Hematopoietic multipotent progenitor cell treated with erythropoietin and hydrocortisone succinate and interleukin-3 and kit ligand, for 4 days (in vitro differentiated cells): ENCODE data around the gene JAKMIP2.
"Not testable (repeated sequence)": the region's sequence is repeated elsewhere in the genome, so short reads cannot be mapped to it uniquely, and the experiment has no call there.

Experiments used
- DNase-seq: peaks from one replicate; pipeline ENCODE4 v3.0.0-alpha.2; 2015

The JAKMIP2 gene

DNA sequence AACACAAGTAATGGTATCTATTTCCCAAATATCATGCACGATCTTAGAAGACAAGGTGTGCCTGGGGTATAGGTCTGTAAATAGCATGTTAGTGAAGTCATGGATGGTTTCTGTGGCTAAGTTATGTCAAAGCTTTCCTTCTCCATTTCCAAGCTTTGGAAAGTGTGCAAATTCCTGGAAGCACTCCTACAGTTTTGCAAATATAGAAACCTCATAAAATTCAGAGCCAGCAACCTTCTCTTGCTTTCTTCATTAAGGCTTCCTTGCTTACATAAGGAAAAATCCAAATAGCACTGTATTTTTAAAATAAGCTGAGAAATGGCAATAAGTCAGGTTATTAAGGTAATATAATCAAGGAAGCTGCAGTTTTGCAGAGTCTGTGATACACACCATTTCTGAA, 138.1 kb downstream of the JAKMIP2 start:
- DNase-seq, result no peak

DNA sequence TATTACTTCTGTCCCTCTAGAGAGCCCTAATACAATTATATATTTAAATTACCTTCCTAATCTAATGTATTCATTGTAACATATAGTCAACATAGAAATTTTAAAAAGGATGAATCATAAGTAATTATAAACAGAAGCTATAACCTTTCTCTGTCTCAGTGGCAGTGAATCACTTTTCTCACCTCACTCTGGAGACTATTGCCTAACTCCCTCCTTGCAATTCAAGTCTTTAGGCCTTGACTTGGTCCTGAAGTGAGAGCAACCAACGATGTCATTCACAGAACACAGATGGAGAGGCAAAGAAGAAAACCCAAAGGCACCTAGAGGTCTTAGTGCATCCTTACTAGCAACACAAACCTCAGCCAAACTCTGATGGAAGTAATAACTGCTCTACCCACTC, 139.4 kb downstream of the JAKMIP2 start:
- no peak for DNase-seq

DNA sequence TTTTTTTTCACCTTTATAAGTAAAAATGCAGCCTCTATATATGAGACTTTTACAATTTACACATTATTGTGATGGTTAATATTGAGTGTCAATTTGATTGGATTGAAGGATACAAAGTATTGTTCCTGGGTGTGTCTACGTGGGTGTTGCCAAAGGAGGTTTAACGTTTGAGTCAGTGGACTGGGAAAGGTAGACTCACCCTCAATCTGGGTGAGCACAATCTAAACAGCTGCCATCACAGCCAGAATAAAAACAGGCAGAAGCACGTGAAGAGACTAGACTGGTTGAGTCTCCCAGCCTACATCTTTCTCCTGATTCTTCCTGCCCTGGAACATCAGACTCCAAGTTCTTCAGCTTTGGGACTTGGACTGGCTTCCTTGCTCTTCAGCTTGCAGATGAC, 139.9 kb downstream of the JAKMIP2 start:
- no peak for DNase-seq

DNA sequence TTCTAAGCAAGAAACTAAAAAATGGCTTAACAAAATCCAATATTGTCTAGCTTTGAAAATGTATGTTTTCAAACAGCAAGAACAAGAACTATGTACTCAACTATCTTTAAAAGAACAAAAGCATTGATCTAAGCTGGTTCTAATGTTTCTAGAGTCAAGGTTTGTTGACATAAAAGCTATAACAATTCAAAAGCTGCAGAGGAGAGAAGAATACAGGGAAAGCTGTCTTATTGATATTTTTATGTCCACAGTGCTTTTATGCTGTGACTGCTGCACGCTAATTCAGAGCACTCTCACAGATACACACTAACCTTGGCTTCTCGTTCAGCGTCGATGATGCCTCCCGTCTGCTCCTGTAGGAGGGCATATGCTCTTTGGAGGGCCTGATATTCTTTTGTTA, 143.2 kb downstream of the JAKMIP2 start:
- DNase-seq, result no peak

DNA sequence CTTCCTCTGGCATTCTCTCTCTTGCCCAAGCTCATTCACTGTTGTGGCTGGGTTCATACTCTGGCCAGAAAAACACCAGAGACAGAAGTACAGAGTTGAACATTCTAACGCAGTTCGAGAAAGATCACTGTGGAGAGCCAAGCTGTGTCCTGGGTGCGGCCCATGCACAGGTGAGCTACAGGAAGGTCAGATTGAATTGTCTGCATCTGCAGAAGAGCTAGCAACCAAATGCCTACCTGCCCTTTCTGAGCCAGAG, 145.9 kb downstream of the JAKMIP2 start:
- no peak for DNase-seq

DNA sequence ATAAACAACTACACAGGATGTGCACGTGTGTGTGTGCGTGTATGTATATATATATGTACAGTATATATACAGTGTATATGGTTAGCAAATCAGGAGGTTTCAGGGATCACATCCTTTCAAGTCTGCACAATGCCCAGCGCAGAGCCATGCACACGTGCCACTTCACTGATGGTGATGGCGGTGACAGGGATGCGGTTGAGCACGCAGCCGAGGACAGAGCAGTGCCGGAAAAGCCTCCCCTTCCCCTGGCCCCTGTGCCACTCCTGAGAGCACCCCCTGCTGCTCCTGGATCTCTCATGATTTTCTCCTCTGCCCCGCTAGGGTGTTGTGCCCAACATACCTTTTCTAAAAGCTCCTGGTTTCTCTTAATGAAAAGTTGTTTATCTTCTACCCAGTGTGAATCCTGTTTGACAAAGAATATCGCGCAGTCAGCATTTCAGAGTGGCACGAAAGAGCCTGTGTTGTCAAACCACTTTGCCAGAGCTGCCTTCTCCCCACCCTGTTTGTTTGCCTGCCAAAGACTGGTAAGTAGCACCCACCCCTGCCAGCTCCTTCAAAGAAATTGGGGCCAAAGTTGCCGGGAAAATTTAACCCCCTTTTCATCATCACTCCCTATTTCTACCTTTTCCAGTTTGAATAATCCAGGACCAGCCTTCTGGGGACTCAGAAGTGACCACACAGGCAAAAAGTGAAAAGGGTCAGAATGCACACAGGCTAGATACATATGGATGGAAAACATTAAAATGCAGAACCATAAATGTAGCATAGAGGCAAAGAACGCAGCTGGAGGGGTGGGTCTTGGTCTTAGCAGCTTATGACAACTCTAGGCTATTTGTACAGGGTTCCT, 146.4 kb downstream of the JAKMIP2 start:
- DNase-seq, result no peak

DNA sequence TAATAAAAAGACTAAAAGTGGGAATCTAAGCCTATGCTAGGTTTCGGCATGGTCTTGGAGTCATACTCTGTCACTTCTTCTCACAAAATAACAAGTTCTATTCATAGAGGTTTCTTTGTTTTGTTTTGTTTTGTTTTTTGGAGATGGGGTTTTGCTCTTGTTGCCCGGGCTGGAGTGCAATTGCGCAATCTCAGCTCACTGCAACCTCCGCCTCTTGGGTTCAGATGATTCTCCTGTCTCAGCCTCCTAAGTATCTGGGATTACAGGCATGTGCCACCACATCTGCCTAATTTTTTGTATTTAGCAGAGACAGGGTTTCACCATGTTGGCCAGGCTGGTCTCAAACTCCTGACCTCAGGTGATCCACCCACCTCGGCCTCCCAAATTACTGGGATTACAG, 147.1 kb downstream of the JAKMIP2 start:
- not testable (repeated sequence) for DNase-seq

DNA sequence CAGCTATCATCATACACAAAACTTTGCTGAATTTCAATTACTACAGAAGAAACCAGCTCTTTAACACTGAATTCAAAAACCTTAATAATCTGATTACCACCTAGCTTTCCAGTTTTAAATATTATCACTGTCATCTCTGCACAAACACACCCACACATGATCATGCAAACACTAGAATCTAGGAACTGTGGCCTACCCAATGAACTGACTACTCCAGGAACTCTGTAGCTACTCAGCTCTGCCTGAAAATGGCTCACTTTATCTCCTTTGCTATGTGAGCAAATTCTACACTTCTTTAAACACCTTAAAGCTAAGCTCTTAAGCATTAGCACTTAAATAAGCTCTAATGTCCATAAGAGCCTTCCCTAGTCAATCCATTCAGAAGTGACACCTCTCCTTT, 149.4 kb downstream of the JAKMIP2 start:
- DNase-seq, result no peak

DNA sequence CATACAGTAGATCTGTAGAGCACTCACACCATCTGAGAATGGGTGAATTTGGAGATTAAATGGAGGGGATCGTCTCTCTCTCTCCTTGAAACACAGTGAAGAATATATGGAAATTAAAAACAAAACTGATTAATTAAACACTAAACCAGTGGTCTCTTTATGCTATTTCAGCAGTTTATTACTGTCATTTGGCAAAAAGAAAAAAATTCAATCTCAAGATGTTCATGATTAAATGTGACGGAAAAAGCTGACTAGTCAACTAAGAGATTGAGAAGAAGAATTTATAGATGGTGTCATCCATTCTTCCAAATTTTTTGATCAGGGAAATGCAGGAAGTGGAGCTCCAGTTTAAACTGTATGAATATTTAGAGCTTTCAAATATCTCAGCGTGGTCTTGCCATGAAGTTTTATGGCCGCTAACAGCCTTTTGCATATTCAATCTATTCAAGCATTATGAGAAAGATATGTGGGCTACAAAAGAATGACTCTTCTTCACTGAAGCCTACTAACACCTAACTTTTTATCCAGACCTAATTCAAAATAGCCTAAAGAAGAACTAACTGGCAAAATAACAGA, 151.0 kb downstream of the JAKMIP2 start:
- DNase-seq, result no peak

DNA sequence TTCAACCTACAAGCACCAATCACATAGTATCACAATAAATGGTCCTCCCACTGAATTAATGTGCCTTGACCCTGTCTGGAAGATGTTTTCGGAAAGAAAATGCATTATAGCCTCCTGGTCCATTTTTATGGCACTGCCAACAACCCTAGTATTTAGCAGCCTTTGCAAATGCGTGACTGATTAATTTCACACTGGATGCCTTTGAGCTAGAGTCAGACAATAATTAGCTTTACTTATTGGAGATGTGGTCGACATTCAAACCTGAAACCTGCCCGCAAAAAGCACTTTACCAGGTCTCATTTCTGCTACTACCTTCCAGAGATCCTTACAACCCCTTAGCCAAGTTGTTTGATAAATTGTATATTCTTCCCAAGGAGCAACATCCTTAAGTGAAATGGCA, 153.3 kb downstream of the JAKMIP2 start:
- DNase-seq, result no peak

DNA sequence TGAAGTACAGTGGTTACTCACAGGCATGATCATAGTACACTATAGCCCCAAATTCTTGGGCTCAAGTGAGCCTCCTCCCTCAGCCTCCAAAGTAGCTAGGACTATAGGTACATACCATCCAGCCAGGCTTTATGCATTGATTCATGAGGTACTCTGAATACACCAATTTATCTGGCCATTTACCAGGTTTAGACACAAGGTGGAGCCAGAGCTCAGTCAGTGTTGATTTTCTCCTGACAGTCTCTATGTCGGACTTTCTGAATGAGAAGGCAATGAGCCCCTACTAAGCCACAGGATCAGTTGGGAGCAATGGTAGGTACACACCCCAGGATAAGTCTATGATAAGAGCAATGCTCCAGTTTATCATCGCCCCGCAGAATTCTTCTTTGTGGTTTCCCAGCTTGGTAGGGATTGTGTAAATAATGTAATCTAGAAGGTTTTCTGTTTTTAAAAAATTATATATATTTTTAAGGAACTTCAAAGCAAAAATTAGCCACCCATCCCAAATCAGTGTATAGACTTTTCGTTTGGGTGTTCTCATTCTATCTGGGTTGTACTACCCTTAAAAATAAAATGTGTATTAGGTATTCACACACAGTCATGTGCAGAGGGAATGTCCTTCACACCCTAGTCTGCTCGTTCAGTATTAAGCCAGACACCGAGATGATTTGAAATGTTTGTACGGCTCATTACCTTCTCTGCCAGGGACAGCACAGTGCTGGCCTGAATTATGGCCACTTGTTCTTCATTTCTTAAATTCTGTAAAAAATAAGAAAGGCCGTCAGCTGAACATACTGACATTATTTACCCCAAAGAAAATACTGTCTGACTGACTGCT, 154.3 kb downstream of the JAKMIP2 start:
- peak; percentile 92 for DNase-seq

DNA sequence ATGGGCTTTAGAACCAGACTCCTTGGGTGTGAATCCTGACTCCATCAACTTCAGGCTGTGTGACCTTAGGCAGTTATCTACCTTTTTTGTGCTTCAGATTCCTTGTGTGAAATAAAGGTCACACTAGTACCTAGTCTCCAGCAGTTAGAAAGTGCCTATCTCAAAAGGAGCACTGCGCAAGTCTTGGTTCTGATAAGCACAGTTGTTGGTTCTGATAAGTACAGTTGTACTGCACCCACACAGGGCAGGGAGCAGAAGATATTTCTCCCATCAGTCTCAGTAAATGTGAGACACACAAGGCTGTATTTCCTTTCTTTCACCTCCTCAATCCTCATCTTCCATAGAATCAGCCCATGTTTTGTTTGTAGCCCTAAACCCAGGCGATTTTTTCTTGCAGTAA, 156.1 kb downstream of the JAKMIP2 start:
- DNase-seq, result peak; percentile 74

DNA sequence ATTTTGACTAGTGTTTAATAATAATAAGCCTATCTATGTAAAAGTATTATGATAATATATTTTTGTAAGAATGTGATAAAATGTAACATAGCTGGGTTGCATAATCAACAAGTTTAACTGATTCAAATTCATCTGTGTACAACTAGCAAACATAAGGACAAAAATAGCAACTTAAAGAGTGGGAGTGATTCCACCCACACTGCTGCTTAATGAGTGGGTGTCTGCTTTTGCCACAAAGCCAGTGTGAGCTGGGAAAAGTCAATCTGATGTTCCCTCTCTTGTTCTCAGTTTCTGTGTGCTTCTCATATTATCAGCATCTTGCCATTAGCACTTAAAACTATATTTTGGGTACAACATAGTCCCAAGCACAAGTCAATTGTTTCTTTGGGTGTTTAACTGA, 161.5 kb downstream of the JAKMIP2 start:
- DNase-seq, result no peak

DNA sequence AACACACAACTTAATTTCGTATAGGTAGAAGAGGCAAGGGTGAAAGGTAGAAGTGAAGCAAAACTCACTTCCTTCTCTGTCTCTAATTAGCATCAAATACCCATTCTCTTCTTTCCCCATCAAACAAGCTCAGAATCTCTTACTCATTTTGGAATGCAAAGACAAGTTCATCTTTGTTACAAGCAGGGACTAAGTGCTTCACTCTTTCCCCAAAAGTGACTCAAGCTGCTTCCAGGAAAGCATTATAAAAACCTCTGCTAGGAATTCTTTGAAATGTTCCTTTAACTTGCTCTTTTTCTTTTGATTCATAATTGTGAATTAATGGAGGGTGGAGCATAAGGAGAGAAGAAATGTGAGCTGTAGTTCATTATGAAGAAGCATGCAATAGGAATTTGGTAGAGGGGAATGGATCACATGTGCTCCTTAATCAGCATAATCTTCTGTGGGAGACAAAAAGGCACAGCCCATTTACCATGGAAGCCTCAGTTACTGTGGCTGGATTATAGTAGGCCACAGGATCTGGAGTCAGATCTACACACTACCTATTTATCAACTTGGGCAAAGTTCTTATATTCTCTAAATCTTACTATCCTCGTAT, 163.1 kb downstream of the JAKMIP2 start:
- no peak for DNase-seq

DNA sequence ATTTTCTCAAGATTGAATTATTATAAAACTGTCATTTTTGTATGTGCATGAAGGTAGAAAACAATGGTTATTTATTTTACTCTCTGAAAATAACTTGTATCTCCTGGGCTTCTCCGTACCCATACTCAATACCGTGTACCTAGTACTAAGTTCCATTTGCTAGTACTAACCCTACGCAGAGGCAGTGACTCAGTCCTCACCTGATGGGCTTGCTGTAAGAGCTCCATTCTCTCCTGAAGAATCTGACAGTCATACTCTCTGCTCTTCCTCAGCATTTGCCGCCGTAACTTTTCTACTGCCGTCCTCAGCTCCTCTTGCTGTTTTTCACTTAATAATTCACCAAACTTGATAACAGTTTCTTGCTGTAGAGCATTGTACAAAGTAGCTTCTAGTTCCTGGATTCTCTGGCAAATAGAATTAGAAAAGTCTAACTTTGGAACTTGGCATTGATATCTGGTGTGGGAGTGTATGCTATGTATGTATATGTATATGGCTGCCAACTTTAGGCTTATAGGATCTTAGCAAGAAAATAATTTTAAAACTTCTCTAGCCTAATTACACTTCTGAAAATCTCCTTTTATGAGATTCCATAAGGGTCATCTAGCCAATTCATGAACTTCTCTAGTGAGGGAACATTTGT, 164.7 kb downstream of the JAKMIP2 start:
- no peak for DNase-seq

DNA sequence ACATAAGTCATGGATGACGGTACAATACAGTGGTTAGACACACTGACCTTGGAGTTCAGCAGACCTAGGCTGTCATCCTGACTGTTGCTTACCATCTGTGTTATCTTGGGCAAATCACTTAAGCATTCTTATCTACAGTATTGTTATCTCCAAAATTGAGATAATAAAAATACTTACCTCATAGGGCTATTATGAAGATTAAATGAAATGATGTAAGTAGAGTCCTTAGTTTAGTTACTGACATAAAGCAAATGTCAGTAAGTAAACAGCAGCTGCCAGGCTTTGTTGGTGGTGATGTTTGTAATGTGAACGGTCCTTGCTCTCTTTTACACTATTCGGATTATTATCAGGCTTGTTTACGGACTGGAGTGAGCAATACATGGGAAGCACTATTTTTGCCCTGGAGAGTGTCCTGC, 165.3 kb downstream of the JAKMIP2 start:
- DNase-seq, result no peak

DNA sequence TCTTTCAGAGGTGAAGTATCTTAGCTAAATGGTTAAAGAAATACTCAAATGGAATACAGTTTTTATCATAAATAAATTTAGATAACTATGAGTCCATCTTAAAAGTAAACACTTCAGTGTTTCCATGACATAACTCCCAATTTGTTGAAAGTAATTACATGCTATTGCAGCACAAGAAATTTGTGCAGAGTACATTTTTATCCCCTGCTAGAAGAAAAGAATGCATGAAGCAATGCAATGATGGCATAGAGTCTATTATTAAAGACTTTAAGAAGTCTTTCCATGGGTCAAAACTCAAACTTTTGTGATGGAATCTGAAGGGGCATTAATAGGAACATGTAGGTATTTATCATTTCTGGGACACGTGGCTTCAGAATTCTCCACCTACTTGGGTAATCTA, 166.1 kb downstream of the JAKMIP2 start:
- DNase-seq, result no peak

DNA sequence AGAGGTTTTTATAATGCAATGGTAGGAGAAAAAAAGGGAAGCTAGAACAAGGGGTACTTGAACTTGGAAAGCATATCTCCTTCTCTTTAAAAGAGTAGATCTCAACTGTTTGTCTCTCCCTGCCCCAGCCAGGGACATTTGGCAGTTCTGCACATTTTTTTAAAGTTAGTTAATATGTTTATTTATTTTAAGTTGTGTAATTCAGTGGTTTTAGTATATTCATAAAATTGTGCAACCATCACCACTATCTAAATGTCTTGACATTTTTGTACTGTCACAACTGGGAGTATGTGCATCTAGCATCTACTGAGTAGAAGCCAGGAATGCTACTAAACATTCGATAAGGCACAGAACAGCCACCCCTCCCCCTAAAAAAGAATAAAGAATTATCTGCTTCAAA, 169.2 kb downstream of the JAKMIP2 start:
- DNase-seq, result peak; percentile 21

DNA sequence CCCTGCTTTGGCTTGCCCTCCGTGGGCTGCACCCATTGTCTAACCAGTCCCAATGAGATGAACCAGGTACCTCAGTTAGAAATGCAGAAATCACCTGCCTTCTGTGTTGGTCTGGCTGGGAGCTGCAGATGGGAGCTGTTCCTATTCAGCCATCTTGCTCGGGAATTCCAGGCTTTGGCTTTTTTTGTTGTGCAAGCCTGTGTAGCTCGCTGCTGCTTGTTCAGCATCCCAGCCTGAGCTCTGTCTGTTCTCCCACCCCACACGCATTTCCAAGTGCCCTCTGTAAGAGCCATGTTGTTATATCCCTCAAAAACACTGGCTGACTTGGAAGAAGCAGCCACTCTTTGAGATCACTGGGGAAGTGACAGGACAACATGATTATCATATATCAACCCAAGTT, 171.0 kb downstream of the JAKMIP2 start:
- DNase-seq, result no peak

DNA sequence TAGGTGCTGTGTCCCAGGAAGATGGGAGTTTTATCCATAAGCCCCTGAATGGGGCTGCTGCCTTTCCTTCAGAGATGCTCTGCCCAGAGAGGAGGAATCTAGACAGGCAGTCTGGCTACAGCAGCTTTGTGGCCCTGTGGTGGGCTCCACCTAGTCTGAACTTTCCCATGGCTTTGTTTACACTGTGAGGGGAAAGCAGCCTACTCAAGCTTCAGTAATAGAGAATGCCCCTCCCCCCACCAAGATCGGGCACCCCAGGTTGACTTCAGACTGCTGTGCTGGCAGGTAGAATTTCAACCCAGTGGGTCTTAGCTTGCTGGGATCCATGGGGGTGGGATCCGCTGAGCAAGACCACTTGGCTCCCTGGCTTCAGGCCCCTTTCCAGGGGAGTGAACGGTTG, 171.7 kb downstream of the JAKMIP2 start:
- no peak for DNase-seq

DNA sequence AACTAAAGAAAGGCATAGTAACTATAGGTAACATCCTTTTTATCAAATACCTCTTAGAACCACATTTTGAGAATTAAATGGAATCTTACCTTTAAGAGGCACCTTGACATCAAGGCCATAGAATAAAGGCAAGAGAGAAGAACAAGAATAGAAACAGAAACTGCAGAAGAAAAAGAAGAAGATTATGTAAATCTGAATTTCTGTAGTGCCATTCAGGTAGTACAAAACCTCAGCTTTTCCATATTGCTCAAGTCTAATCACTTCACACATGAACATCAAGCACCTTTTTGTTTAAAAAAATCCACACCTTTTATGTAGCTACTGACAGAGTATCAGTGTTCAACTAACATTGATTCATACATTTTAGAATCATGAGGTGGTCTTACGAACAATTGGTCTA, 180.9 kb downstream of the JAKMIP2 start:
- DNase-seq, result no peak

DNA sequence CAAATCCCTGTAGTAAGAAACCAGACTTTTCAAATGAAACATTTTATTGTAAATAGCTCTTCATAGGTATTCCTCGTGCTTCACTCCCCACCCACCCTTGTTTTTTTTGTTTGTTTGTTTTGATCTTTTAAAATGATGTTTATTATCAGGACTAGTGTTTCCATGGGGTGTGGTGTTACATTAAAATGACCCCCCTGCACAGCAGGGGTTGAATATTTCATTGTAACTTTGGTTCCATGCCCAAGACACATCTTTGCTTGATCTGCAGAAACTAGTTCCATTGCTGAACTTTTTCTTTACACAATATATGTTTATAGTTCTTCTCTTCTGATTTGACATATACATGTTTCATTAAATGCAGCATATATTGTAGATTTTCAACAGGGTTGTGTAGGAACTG, 191.4 kb downstream of the JAKMIP2 start:
- DNase-seq, result no peak

DNA sequence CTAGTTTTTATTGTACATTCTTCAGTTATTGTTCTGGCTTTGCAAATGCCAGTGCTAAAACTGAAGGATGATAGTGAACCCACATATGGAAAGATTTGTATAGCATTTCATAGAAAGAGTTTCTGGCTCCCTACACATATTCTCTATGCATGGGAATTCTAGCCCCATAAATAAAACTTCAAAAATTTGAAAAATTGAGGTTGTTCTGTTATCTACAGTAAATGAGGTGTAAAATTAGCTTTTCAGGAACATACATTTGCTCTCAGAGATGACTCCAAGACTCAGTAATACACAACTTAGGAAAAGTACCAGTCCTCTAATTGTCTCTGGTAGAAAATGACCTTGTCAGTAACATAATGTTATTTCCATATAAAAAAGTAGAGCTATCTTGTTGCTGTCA, 192.4 kb downstream of the JAKMIP2 start:
- DNase-seq, result no peak
